ENCODE results near the gene CDK14. TPM values are rescaled to one million over a fixed set of nuclear protein-coding genes. Genes with fewer than 3 reads are reported as not detected.

CDK14 gene
- total RNA-seq, 2 experiments from 2014 or later = not detected

- POLR2A ChIA-PET = no interaction called here
- Mint-ChIP-seq H3K27ac (no peak overlapping the region), H3K36me3 (ENCODE audit: low read depth) (no peaks in the 10 kb centered on the region), H3K4me3 (no peak overlapping the region), H3K27me3 (peaks cover 2% of the 10 kb centered on the region), H3K9me3 (no peaks in the 10 kb centered on the region), H3K4me1 (no peaks in the 10 kb centered on the region)
- CTCF ChIA-PET = no interaction called here
- no peak for DNase-seq
Observed at GRCh38 chr7:90858546-90858945, 262.4 kb downstream of the CDK14 start.

- CTCF ChIA-PET = no interaction called here
- H3K27me3 Mint-ChIP-seq = peaks cover 2% of the 10 kb centered on the region
Observed at GRCh38 chr7:90859521-90859920, 263.4 kb downstream of the CDK14 start.

GRCh38 chr7:90864088-90864487 lies 268.0 kb downstream of the CDK14 start:
- no peaks in the 10 kb centered on the region for H3K36me3 Mint-ChIP-seq (ENCODE audit: low read depth)
- ChIA-PET POLR2A (no interaction called here), CTCF (no interaction called here)
- no peaks in the 10 kb centered on the region for H3K4me1 Mint-ChIP-seq
- DNase-seq = no peak
- H3K27me3 Mint-ChIP-seq = peaks cover 2% of the 10 kb centered on the region
- no peak overlapping the region for H3K27ac Mint-ChIP-seq
- no peak overlapping the region for H3K4me3 Mint-ChIP-seq
- no peaks in the 10 kb centered on the region for H3K9me3 Mint-ChIP-seq

More at GRCh38 chr7:90859521-90859920, 263.4 kb downstream of the CDK14 start:
- H3K36me3 Mint-ChIP-seq (ENCODE audit: low read depth) = no peaks in the 10 kb centered on the region
- no peaks in the 10 kb centered on the region for H3K4me1 Mint-ChIP-seq
- H3K4me3 Mint-ChIP-seq = no peak overlapping the region
- H3K27ac Mint-ChIP-seq = no peak overlapping the region
- POLR2A ChIA-PET = no interaction called here
- no peak for DNase-seq
- no peaks in the 10 kb centered on the region for H3K9me3 Mint-ChIP-seq

GRCh38 chr7:90869335-90869734 lies 273.2 kb downstream of the CDK14 start:
- H3K4me1 Mint-ChIP-seq = no peaks in the 10 kb centered on the region
- H3K9me3 Mint-ChIP-seq = no peaks in the 10 kb centered on the region
- H3K27ac Mint-ChIP-seq = no peak overlapping the region
- POLR2A ChIA-PET = no interaction called here
- H3K36me3 Mint-ChIP-seq (ENCODE audit: low read depth) = no peaks in the 10 kb centered on the region
- no peak overlapping the region for H3K4me3 Mint-ChIP-seq
- CTCF ChIA-PET = no interaction called here
- H3K27me3 Mint-ChIP-seq = no peaks in the 10 kb centered on the region
- no peak for DNase-seq

- ChIA-PET CTCF (no interaction called here), POLR2A (no interaction called here)
- Mint-ChIP-seq H3K4me1 (no peaks in the 10 kb centered on the region), H3K4me3 (no peak overlapping the region), H3K9me3 (no peaks in the 10 kb centered on the region), H3K36me3 (ENCODE audit: low read depth) (no peaks in the 10 kb centered on the region), H3K27me3 (no peaks in the 10 kb centered on the region), H3K27ac (no peak overlapping the region)
- no peak for DNase-seq
Observed at GRCh38 chr7:90876701-90877100, 280.6 kb downstream of the CDK14 start.

GRCh38 chr7:90877201-90877600 lies 281.1 kb downstream of the CDK14 start:
- no peak for DNase-seq
- H3K4me1 Mint-ChIP-seq = no peaks in the 10 kb centered on the region
- H3K36me3 Mint-ChIP-seq (ENCODE audit: low read depth) = no peaks in the 10 kb centered on the region
- H3K4me3 Mint-ChIP-seq = no peak overlapping the region
- H3K27me3 Mint-ChIP-seq = no peaks in the 10 kb centered on the region
- H3K27ac Mint-ChIP-seq = no peak overlapping the region
- POLR2A ChIA-PET = no interaction called here
- CTCF ChIA-PET = no interaction called here
- H3K9me3 Mint-ChIP-seq = no peaks in the 10 kb centered on the region

- POLR2A ChIA-PET = no interaction called here
- no peaks in the 10 kb centered on the region for H3K27me3 Mint-ChIP-seq
- H3K9me3 Mint-ChIP-seq = no peaks in the 10 kb centered on the region
- H3K27ac Mint-ChIP-seq = no peak overlapping the region
- no peak overlapping the region for H3K4me3 Mint-ChIP-seq
- DNase-seq = no peak
- no peaks in the 10 kb centered on the region for H3K36me3 Mint-ChIP-seq (ENCODE audit: low read depth)
- CTCF ChIA-PET = no interaction called here
- no peaks in the 10 kb centered on the region for H3K4me1 Mint-ChIP-seq
Observed at GRCh38 chr7:90879924-90880323, 283.8 kb downstream of the CDK14 start.

GRCh38 chr7:90886416-90886815 lies 290.3 kb downstream of the CDK14 start:
- no peak for DNase-seq
- H3K4me3 Mint-ChIP-seq = no peak overlapping the region
- H3K27ac Mint-ChIP-seq = no peak overlapping the region
- CTCF ChIA-PET = no interaction called here
- POLR2A ChIA-PET = no interaction called here
- H3K27me3 Mint-ChIP-seq = no peaks in the 10 kb centered on the region
- H3K9me3 Mint-ChIP-seq = no peaks in the 10 kb centered on the region
- H3K36me3 Mint-ChIP-seq (ENCODE audit: low read depth) = no peaks in the 10 kb centered on the region
- no peaks in the 10 kb centered on the region for H3K4me1 Mint-ChIP-seq

GRCh38 chr7:90889210-90889609 lies 293.1 kb downstream of the CDK14 start:
- Mint-ChIP-seq H3K27ac (no peak overlapping the region), H3K9me3 (no peaks in the 10 kb centered on the region), H3K36me3 (ENCODE audit: low read depth) (no peaks in the 10 kb centered on the region), H3K4me1 (no peaks in the 10 kb centered on the region), H3K4me3 (no peak overlapping the region), H3K27me3 (no peaks in the 10 kb centered on the region)
- ChIA-PET POLR2A (no interaction called here), CTCF (no interaction called here)
- DNase-seq = no peak

GRCh38 chr7:90889644-90890043 lies 293.5 kb downstream of the CDK14 start:
- Mint-ChIP-seq H3K27ac (no peak overlapping the region), H3K36me3 (ENCODE audit: low read depth) (no peaks in the 10 kb centered on the region), H3K4me3 (no peak overlapping the region), H3K4me1 (no peaks in the 10 kb centered on the region), H3K9me3 (no peaks in the 10 kb centered on the region), H3K27me3 (no peaks in the 10 kb centered on the region)
- ChIA-PET POLR2A (no interaction called here), CTCF (no interaction called here)
- DNase-seq = no peak

- no peak overlapping the region for H3K4me3 Mint-ChIP-seq
- no peaks in the 10 kb centered on the region for H3K27me3 Mint-ChIP-seq
- CTCF ChIA-PET = no interaction called here
- no peaks in the 10 kb centered on the region for H3K9me3 Mint-ChIP-seq
- no peaks in the 10 kb centered on the region for H3K4me1 Mint-ChIP-seq
- H3K36me3 Mint-ChIP-seq (ENCODE audit: low read depth) = no peaks in the 10 kb centered on the region
- POLR2A ChIA-PET = no interaction called here
- H3K27ac Mint-ChIP-seq = no peak overlapping the region
- no peak for DNase-seq
Observed at GRCh38 chr7:90891529-90891928, 295.4 kb downstream of the CDK14 start.

- H3K9me3 Mint-ChIP-seq = no peaks in the 10 kb centered on the region
- H3K27me3 Mint-ChIP-seq = no peaks in the 10 kb centered on the region
- H3K4me3 Mint-ChIP-seq = no peak overlapping the region
- CTCF ChIA-PET = no interaction called here
- H3K4me1 Mint-ChIP-seq = no peaks in the 10 kb centered on the region
- H3K27ac Mint-ChIP-seq = no peak overlapping the region
- H3K36me3 Mint-ChIP-seq (ENCODE audit: low read depth) = no peaks in the 10 kb centered on the region
- POLR2A ChIA-PET = no interaction called here
- DNase-seq = no peak
Observed at GRCh38 chr7:90892213-90892612, 296.1 kb downstream of the CDK14 start.

GRCh38 chr7:90894122-90894521 lies 298.0 kb downstream of the CDK14 start:
- ChIA-PET CTCF (no interaction called here), POLR2A (no interaction called here)
- H3K4me1 Mint-ChIP-seq = no peaks in the 10 kb centered on the region
- no peaks in the 10 kb centered on the region for H3K36me3 Mint-ChIP-seq (ENCODE audit: low read depth)
- DNase-seq = no peak
- H3K27ac Mint-ChIP-seq = no peak overlapping the region
- no peaks in the 10 kb centered on the region for H3K27me3 Mint-ChIP-seq
- no peaks in the 10 kb centered on the region for H3K9me3 Mint-ChIP-seq
- H3K4me3 Mint-ChIP-seq = no peak overlapping the region

GRCh38 chr7:90896458-90896857 lies 300.3 kb downstream of the CDK14 start:
- no peaks in the 10 kb centered on the region for H3K27me3 Mint-ChIP-seq
- H3K36me3 Mint-ChIP-seq (ENCODE audit: low read depth) = no peaks in the 10 kb centered on the region
- ChIA-PET POLR2A (no interaction called here), CTCF (no interaction called here)
- H3K9me3 Mint-ChIP-seq = no peaks in the 10 kb centered on the region
- DNase-seq = no peak
- H3K27ac Mint-ChIP-seq = no peak overlapping the region
- no peaks in the 10 kb centered on the region for H3K4me1 Mint-ChIP-seq
- H3K4me3 Mint-ChIP-seq = no peak overlapping the region

GRCh38 chr7:90897961-90898469 lies 301.9 kb downstream of the CDK14 start:
- Mint-ChIP-seq H3K36me3 (ENCODE audit: low read depth) (no peaks in the 10 kb centered on the region), H3K4me1 (no peaks in the 10 kb centered on the region), H3K27ac (no peak overlapping the region), H3K4me3 (no peak overlapping the region), H3K9me3 (no peaks in the 10 kb centered on the region), H3K27me3 (no peaks in the 10 kb centered on the region)
- CTCF ChIA-PET = no interaction called here
- POLR2A ChIA-PET = no interaction called here
- DNase-seq = no peak

Measured in activated CD4-positive, alpha-beta T cell treated with anti-CD3 and anti-CD28 coated beads, Interleukin-2, amount 10 ng/mL, durations not matched to agents 7 days and 5 days (primary cell).